ENCODE results near the gene VPS4A. TPM values are rescaled to one million over a fixed set of nuclear protein-coding genes. Genes with fewer than 3 reads are reported as not detected.
"Not testable (repeated sequence)": the region's sequence is repeated elsewhere in the genome, so short reads cannot be mapped to it uniquely, and the experiment has no call there.

Gene VPS4A
- total and polyA plus RNA-seq, 4 donors = 25.4 to 44.6 (median 29.3) TPM

DNA sequence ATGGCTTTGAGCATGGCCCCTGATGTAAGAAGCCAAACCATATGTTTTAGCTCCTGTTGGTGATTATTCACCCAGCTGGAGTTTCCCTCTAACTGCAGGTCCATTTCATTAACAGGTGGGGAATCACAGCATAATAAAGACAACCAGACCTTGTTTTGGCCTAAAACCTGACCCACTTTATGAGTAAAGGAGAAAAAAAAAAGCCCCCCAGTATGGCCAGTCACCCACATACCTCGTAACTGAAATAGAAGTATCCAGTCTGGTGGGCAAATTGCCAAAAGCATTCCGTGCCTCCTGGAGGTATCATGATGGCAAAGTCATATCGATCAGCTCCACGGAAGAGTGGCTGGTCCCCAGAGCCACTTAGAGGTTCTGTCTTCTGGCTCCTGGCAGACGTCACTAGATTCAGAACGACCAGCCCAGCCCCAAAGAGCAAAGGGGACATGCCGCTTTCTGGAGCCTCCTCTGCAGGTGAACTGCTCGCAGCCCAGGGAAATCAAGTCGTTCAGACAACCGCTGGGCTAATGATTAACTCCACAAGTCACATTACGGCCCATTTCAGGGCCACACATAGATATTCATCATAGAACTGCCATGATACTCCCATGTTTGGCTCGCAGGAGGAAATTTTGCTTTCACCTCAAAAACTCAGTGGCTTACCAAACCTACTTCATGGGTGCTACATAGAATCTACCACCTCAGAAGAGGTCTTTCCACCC lies 40.3 kb downstream of the VPS4A start, which contains the start of gene TMED6:
TSS of gene TMED6 (minus strand) at position 478 of the 719 bp plus-strand sequence. CDS start at position 445, 33 bp downstream.
- no peak for DNase-seq
- Histone ChIP-seq H3K27me3 (ENCODE audit: control insufficient read depth in 1 of 2, insufficient read depth in 2 of 2, low read length in 1 of 2) (no peaks in the 10 kb centered on the region), H3K4me1 (ENCODE audit: control insufficient read depth in 1 of 2, insufficient read depth in 2 of 2, low read length in 2 of 2) (no peaks in the 10 kb centered on the region), H3K27ac (ENCODE audit: low read depth in 1 of 2, low read length in 2 of 2) (no peak within 1 kb of the TSS), H3K9me3 (ENCODE audit: control insufficient read depth, low read length) (no peaks in the 10 kb centered on the region), H3K36me3 (ENCODE audit: control insufficient read depth in 1 of 2, insufficient read depth in 2 of 2, low read length in 1 of 2) (peaks cover 0 to 6% of the 10 kb centered on the region in 2 donors), H3K4me3 (ENCODE audit: low read length in 2 of 2) (no peak within 1 kb of the TSS)
- intact Hi-C loops (cut with DNase I) = no loop called here
- WGBS, 2 donors = 82 to 86% methylated on average over 12 of the region's 12 CpGs
- ATAC-seq (ENCODE audit: low FRiP score) = no peak

DNA sequence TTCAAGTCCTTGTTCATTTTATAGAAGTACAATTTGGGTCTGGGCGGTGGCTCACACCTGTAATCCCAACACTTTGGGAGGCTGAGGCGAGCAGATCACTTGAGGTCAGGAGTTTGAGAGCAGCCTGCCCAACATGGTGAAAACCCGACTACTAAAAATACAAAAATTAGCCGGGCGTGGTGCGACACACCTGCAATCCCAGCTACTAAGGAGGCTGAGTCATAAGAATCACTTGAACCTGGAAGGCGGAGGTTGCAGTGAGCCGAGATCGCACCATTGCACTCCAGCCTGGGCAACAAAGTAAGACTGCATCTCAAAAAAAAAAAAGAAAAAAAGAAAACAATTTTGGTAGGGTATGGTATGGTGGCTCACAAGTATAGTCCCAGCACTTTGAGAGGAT lies 48.9 kb downstream of the VPS4A start:
- H3K4me3 ChIP-seq (ENCODE audit: low read length in 2 of 2); ATAC-seq (ENCODE audit: low FRiP score); intact Hi-C loops (cut with DNase I); H3K27ac ChIP-seq (ENCODE audit: low read depth in 1 of 2, low read length in 2 of 2); DNase-seq; H3K4me1 ChIP-seq (ENCODE audit: control insufficient read depth in 1 of 2, insufficient read depth in 2 of 2, low read length in 2 of 2); H3K27me3 ChIP-seq (ENCODE audit: control insufficient read depth in 1 of 2, insufficient read depth in 2 of 2, low read length in 1 of 2); H3K9me3 ChIP-seq (ENCODE audit: control insufficient read depth, low read length); H3K36me3 ChIP-seq (ENCODE audit: control insufficient read depth in 1 of 2, insufficient read depth in 2 of 2, low read length in 1 of 2): not testable (repeated sequence)
- 97 to 98% methylated on average over 9 of the region's 9 CpGs for WGBS, 2 donors

DNA sequence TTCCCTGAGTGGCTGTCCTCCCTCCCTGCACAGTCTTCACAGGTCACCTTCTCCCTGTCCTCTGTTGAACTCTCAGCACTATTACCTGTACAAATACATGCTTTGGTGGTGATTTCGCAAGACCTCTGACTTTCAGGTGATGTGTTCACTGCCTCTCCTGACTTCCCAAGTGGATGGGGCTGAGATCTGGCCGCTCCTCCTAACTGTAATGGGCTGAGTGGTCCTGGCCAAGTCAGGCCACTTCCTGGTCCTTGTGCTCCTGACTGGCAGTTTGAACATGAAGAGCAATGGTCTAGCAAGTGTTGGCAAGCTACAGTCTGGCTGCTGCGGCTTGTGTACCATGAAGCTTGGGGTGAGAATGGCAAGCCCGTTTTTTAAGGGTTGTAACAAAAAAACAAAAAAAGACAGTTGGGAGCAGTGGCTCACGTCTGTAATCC lies 52.1 kb downstream of the VPS4A start:
- intact Hi-C loops (cut with DNase I) = no loop called here
- 82 to 83% methylated on average over 5 of the region's 5 CpGs for WGBS, 2 donors
- Histone ChIP-seq H3K9me3 (ENCODE audit: control insufficient read depth, low read length) (no peaks in the 10 kb centered on the region), H3K4me1 (ENCODE audit: control insufficient read depth in 1 of 2, insufficient read depth in 2 of 2, low read length in 2 of 2) (no peaks in the 10 kb centered on the region), H3K36me3 (ENCODE audit: control insufficient read depth in 1 of 2, insufficient read depth in 2 of 2, low read length in 1 of 2) (peaks cover 7 to 11% of the 10 kb centered on the region in 2 donors), H3K27me3 (ENCODE audit: control insufficient read depth in 1 of 2, insufficient read depth in 2 of 2, low read length in 1 of 2) (no peaks in the 10 kb centered on the region), H3K27ac (ENCODE audit: low read depth in 1 of 2, low read length in 2 of 2) (no peak overlapping the region), H3K4me3 (ENCODE audit: low read length in 2 of 2) (no peak overlapping the region)
- DNase-seq = no peak
- ATAC-seq (ENCODE audit: low FRiP score) = no peak

GRCh38 chr16:69364088-69364487 lies 52.9 kb downstream of the VPS4A start:
- intact Hi-C loops (cut with DNase I) = no loop called here
- Histone ChIP-seq H3K4me1 (ENCODE audit: control insufficient read depth in 1 of 2, insufficient read depth in 2 of 2, low read length in 2 of 2) (no peaks in the 10 kb centered on the region), H3K27ac (ENCODE audit: low read depth in 1 of 2, low read length in 2 of 2) (no peak overlapping the region), H3K4me3 (ENCODE audit: low read length in 2 of 2) (no peak overlapping the region), H3K9me3 (ENCODE audit: control insufficient read depth, low read length) (no peaks in the 10 kb centered on the region), H3K36me3 (ENCODE audit: control insufficient read depth in 1 of 2, insufficient read depth in 2 of 2, low read length in 1 of 2) (peaks cover 8 to 11% of the 10 kb centered on the region in 2 donors), H3K27me3 (ENCODE audit: control insufficient read depth in 1 of 2, insufficient read depth in 2 of 2, low read length in 1 of 2) (no peaks in the 10 kb centered on the region)
- ATAC-seq (ENCODE audit: low FRiP score) (no peak), DNase-seq (no peak)
- WGBS, 2 donors = 86 to 89% methylated on average over 2 of the region's 2 CpGs

DNA sequence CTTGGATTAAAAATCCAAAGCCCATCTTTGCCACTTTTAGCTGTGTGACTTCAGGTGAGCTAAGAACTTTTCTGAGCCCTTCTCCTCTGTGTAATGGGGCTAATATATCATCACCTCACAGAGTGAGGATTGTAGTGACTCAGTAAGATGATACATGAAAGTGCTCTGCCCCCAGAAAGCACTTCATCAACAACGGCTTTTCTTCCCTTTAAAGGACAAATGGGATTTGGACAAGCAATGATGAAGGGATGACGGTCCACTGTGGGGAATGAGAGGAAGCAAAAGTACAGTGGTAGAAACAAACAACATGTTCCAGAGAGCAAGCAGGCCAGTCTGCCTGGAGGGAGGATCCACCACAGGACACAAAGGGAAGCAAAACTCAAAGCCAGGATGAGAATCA lies 54.8 kb downstream of the VPS4A start:
- Histone ChIP-seq H3K4me3 (ENCODE audit: low read length in 2 of 2) (no peak overlapping the region), H3K36me3 (ENCODE audit: control insufficient read depth in 1 of 2, insufficient read depth in 2 of 2, low read length in 1 of 2) (peaks cover 10 to 11% of the 10 kb centered on the region in 2 donors), H3K27me3 (ENCODE audit: control insufficient read depth in 1 of 2, insufficient read depth in 2 of 2, low read length in 1 of 2) (no peaks in the 10 kb centered on the region), H3K9me3 (ENCODE audit: control insufficient read depth, low read length) (no peaks in the 10 kb centered on the region), H3K27ac (ENCODE audit: low read depth in 1 of 2, low read length in 2 of 2) (no peak overlapping the region), H3K4me1 (ENCODE audit: control insufficient read depth in 1 of 2, insufficient read depth in 2 of 2, low read length in 2 of 2) (no peaks in the 10 kb centered on the region)
- 74 to 84% methylated on average over 2 of the region's 2 CpGs for WGBS, 2 donors
- DNase-seq (no peak), ATAC-seq (ENCODE audit: low FRiP score) (no peak)
- intact Hi-C loops (cut with DNase I) = no loop called here

- no peak overlapping the region for H3K27ac ChIP-seq (ENCODE audit: low read depth in 1 of 2, low read length in 2 of 2)
- no peak for ATAC-seq (ENCODE audit: low FRiP score)
- H3K4me3 ChIP-seq (ENCODE audit: low read length in 2 of 2) = no peak overlapping the region
- H3K27me3 ChIP-seq (ENCODE audit: control insufficient read depth in 1 of 2, insufficient read depth in 2 of 2, low read length in 1 of 2) = no peaks in the 10 kb centered on the region
- whole genome bisulfite sequencing, 2 donors = 88 to 89% methylated on average over 7 of the region's 7 CpGs
- intact Hi-C loops (cut with DNase I) = no loop called here
- no peaks in the 10 kb centered on the region for H3K4me1 ChIP-seq (ENCODE audit: control insufficient read depth in 1 of 2, insufficient read depth in 2 of 2, low read length in 2 of 2)
- no peak for DNase-seq
- H3K36me3 ChIP-seq (ENCODE audit: control insufficient read depth in 1 of 2, insufficient read depth in 2 of 2, low read length in 1 of 2) = peaks cover 10 to 11% of the 10 kb centered on the region in 2 donors
- no peaks in the 10 kb centered on the region for H3K9me3 ChIP-seq (ENCODE audit: control insufficient read depth, low read length)
Observed at GRCh38 chr16:69366431-69366830, 55.3 kb downstream of the VPS4A start.

GRCh38 chr16:69367980-69368379 lies 56.8 kb downstream of the VPS4A start:
- H3K27ac ChIP-seq (ENCODE audit: low read depth in 1 of 2, low read length in 2 of 2) = no peak overlapping the region
- no peaks in the 10 kb centered on the region for H3K27me3 ChIP-seq (ENCODE audit: control insufficient read depth in 1 of 2, insufficient read depth in 2 of 2, low read length in 1 of 2)
- H3K36me3 ChIP-seq (ENCODE audit: control insufficient read depth in 1 of 2, insufficient read depth in 2 of 2, low read length in 1 of 2) = peaks cover 10 to 13% of the 10 kb centered on the region in 2 donors
- WGBS, 2 donors = 78 to 84% methylated on average over 7 of the region's 7 CpGs
- ATAC-seq (ENCODE audit: low FRiP score) (no peak), DNase-seq (no peak)
- intact Hi-C loops (cut with DNase I) = no loop called here
- H3K4me3 ChIP-seq (ENCODE audit: low read length in 2 of 2) = no peak overlapping the region
- no peaks in the 10 kb centered on the region for H3K4me1 ChIP-seq (ENCODE audit: control insufficient read depth in 1 of 2, insufficient read depth in 2 of 2, low read length in 2 of 2)
- no peaks in the 10 kb centered on the region for H3K9me3 ChIP-seq (ENCODE audit: control insufficient read depth, low read length)

GRCh38 chr16:69368866-69369265 lies 57.7 kb downstream of the VPS4A start:
- H3K27me3 ChIP-seq (ENCODE audit: control insufficient read depth in 1 of 2, insufficient read depth in 2 of 2, low read length in 1 of 2) = no peaks in the 10 kb centered on the region
- no peak overlapping the region for H3K27ac ChIP-seq (ENCODE audit: low read depth in 1 of 2, low read length in 2 of 2)
- no peaks in the 10 kb centered on the region for H3K4me1 ChIP-seq (ENCODE audit: control insufficient read depth in 1 of 2, insufficient read depth in 2 of 2, low read length in 2 of 2)
- ATAC-seq (ENCODE audit: low FRiP score) = no peak
- intact Hi-C loops (cut with DNase I) = no loop called here
- H3K9me3 ChIP-seq (ENCODE audit: control insufficient read depth, low read length) = no peaks in the 10 kb centered on the region
- 91 to 95% methylated on average over 4 of the region's 4 CpGs for WGBS, 2 donors
- H3K4me3 ChIP-seq (ENCODE audit: low read length in 2 of 2) = no peak overlapping the region
- H3K36me3 ChIP-seq (ENCODE audit: control insufficient read depth in 1 of 2, insufficient read depth in 2 of 2, low read length in 1 of 2) = peaks cover 10 to 14% of the 10 kb centered on the region in 2 donors
- DNase-seq = no peak

DNA sequence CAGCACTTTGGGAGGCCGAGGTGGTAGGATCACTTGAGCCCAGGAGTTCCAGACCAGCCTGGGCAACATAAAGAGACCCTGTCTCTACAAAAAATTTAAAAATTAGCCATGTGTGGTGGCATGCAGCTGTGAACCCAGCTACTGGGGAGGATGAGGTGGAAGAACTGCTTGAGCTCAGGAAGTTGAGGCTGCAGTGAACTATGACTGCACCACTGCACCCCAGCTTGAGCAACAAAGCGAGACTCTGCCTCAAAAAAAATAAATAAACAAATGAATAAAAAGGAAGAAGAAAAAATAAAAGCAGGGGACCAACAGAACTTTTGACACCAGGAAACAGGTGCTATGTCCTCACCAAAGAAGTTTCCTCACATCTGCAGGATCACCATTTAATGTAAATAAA lies 60.4 kb downstream of the VPS4A start:
- ATAC-seq (ENCODE audit: low FRiP score) (no peak), DNase-seq (no peak)
- H3K36me3 ChIP-seq (ENCODE audit: control insufficient read depth in 1 of 2, insufficient read depth in 2 of 2, low read length in 1 of 2) = peaks cover 7 to 12% of the 10 kb centered on the region in 2 donors
- no peaks in the 10 kb centered on the region for H3K9me3 ChIP-seq (ENCODE audit: control insufficient read depth, low read length)
- intact Hi-C loops (cut with DNase I) = no loop called here
- H3K27ac ChIP-seq (ENCODE audit: low read depth in 1 of 2, low read length in 2 of 2) = no peak overlapping the region
- no peaks in the 10 kb centered on the region for H3K27me3 ChIP-seq (ENCODE audit: control insufficient read depth in 1 of 2, insufficient read depth in 2 of 2, low read length in 1 of 2)
- WGBS, 2 donors = 95 to 96% methylated on average over 2 of the region's 2 CpGs
- H3K4me1 ChIP-seq (ENCODE audit: control insufficient read depth in 1 of 2, insufficient read depth in 2 of 2, low read length in 2 of 2) = no peaks in the 10 kb centered on the region
- no peak overlapping the region for H3K4me3 ChIP-seq (ENCODE audit: low read length in 2 of 2)

Data from aorta (tissue), 5 donors.